Measurements from ENCODE around the gene DEPDC5. TPM values are rescaled to one million over a fixed set of nuclear protein-coding genes. Genes with fewer than 3 reads are reported as not detected.
"Not testable (repeated sequence)": the region's sequence is repeated elsewhere in the genome, so short reads cannot be mapped to it uniquely, and the experiment has no call there.

DEPDC5 gene
- 12.0 TPM for polyA plus RNA-seq
- long read RNA-seq, donor 1, result 0 reads
- long read RNA-seq, donor 2, partial matches to known transcripts, result 0 of 1 reads
- long read RNA-seq, donor 2, other reads (novel, unspliced or antisense), result 0 of 1 reads
- long read RNA-seq, donor 3, full-length matches to known transcripts, result 1 of 1 reads
- long read RNA-seq, donor 3, partial matches to known transcripts, result 0 of 1 reads
- long read RNA-seq, donor 3, other reads (novel, unspliced or antisense), result 0 of 1 reads
- long read RNA-seq, donor 4, result 0 reads
- long read RNA-seq, donor 5, result 0 reads
- long read RNA-seq, donor 6, result 0 reads
- long read RNA-seq, donor 7, result 0 reads
- long read RNA-seq, donor 8, partial matches to known transcripts, result 0 of 1 reads
- long read RNA-seq, donor 8, other reads (novel, unspliced or antisense), result 0 of 1 reads
- long read RNA-seq, donor 9, result 0 reads
- long read RNA-seq, donor 10, result 0 reads
- long read RNA-seq, donor 11, full-length matches to known transcripts, result 1 of 1 reads
- long read RNA-seq, donor 11, partial matches to known transcripts, result 0 of 1 reads
- long read RNA-seq, donor 11, other reads (novel, unspliced or antisense), result 0 of 1 reads

DNA sequence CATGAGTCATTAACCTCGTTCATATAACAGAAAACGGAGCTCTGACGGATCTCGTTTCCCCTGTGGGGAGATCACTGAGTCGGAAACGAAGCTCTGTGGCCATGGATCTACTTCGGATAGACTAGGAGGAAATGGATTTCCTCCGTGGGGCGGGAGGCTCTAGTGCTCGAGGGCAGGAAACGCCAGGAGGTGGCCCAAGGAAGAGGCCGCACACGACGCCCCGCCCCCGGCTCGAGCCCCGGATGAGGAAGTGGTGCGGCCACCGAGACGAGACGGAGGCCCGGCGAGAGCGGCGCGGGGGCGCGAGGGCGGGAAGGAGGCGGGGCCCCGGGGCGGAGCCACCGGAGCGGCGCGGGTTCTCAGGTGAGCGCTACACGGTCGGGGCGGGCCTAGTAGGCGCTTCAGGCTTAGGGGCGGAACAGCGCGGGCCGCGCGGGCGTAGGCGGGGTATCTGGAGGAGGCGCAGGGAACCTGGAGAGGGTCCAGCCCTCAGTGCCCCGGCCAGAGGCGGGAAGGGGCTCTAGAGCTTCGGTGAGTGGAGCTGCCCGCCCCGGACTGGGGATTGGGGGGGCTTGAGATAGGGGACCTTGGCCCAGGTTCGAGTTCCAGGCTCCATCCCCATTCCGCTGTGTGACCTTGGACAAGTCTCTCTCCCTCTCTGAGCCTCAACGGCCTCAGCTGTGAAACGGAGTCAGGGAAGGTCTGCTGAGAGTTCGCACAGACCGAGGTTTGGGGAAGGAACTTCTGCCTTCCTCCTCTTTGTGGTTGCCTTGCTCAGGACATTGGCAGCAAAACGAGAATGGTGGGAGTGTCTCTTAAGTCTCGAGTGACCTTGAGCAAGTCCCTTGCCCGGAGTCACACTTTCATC is at the start of gene DEPDC5:
Gene DEPDC5, plus strand, starts transcription at position 386 of the 868 bp plus-strand sequence. CDS start 903 bp downstream, outside the sequence.
- no CpG with 5 or more reads among the region's 65 CpGs for WGBS (ENCODE audit: insufficient coverage, low lambda C conversion rate)
- peak within 1 kb of the TSS; percentile 87 for H3K27ac ChIP-seq (ENCODE audit: low read length)
- DNase-seq, result peak; percentile 97 to 99
- peaks cover 20% of the 10 kb centered on the region for H3K4me1 ChIP-seq (ENCODE audit: control insufficient read depth, insufficient read depth, low read length)
- peaks cover 6% of the 10 kb centered on the region for H3K36me3 ChIP-seq (ENCODE audit: control insufficient read depth, insufficient read depth, low read length)
- H3K27me3 ChIP-seq (ENCODE audit: control insufficient read depth, insufficient read depth, low read length), result no peaks in the 10 kb centered on the region
- no peaks in the 10 kb centered on the region for H3K9me3 ChIP-seq (ENCODE audit: control insufficient read depth, low read depth, low read length)
- peak within 1 kb of the TSS; percentile 94 for H3K4me3 ChIP-seq (ENCODE audit: low read length)

DNA sequence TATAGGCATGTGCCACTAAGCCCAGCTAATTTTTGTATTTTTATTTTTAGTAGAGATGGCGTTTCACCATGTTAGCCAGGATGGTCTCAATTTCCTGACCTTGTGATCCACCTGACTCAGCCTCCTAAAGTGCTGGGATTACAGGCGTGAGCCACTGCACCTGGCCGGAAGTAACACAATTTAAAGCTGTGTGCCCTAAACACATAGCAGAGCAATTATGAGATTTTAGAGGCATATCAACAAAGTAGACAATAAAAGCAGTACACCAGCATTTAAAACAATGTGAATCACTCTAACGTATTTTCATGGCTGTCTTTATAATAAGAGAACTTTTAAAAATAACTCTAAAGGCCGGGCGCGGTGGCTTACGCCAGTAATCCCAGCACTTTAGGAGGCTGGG is 46.3 kb upstream of the DEPDC5 start:
- Histone ChIP-seq H3K27ac (ENCODE audit: low read length) (no peak overlapping the region), H3K4me1 (ENCODE audit: control insufficient read depth, insufficient read depth, low read length) (no peaks in the 10 kb centered on the region), H3K4me3 (ENCODE audit: low read length) (no peak overlapping the region), H3K36me3 (ENCODE audit: control insufficient read depth, insufficient read depth, low read length) (peaks cover 55% of the 10 kb centered on the region), H3K9me3 (ENCODE audit: control insufficient read depth, low read depth, low read length) (no peaks in the 10 kb centered on the region), H3K27me3 (ENCODE audit: control insufficient read depth, insufficient read depth, low read length) (no peaks in the 10 kb centered on the region)
- DNase-seq, result no peak
- no CpG with 5 or more reads among the region's 8 CpGs for WGBS (ENCODE audit: insufficient coverage, low lambda C conversion rate)

GRCh38 chr22:31711226-31711625 is 42.6 kb upstream of the DEPDC5 start:
- peaks cover 63% of the 10 kb centered on the region for H3K36me3 ChIP-seq (ENCODE audit: control insufficient read depth, insufficient read depth, low read length)
- not testable (repeated sequence) for H3K9me3 ChIP-seq (ENCODE audit: control insufficient read depth, low read depth, low read length); H3K4me1 ChIP-seq (ENCODE audit: control insufficient read depth, insufficient read depth, low read length); H3K27ac ChIP-seq (ENCODE audit: low read length); DNase-seq; H3K4me3 ChIP-seq (ENCODE audit: low read length); H3K27me3 ChIP-seq (ENCODE audit: control insufficient read depth, insufficient read depth, low read length)
- WGBS (ENCODE audit: insufficient coverage, low lambda C conversion rate), result 100% methylated on average over 1 of the region's 12 CpGs

DNA sequence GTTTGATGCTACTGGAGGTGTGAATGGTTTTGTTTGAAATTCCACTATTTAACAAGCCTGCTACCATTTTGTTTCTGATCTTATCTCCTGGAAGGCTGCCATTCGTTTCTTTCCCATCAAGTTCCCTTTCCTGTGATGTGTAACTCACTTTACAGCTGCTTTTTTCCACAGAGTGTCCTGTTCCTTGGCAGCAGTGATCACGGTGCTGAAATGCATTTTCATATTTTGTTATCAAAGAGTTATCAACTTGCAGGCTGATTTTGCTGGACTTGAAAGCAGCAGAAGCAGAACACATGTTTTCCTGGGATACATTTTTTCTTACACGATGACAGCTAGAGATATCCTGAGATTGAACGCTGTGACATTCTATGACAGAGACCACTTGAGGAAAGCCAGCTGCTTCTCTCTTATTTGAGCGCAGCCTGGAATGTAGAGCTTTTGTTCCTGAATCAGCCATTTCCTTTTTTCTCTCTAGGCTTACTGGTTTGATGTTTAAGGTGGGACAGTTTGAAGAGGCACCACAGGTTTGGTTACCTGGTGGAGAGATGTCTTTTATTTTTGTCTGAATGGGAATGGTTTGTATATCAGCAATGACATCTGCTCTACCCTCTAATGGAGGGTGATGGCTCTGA is 38.6 kb upstream of the DEPDC5 start:
- Histone ChIP-seq H3K27ac (ENCODE audit: low read length) (no peak overlapping the region), H3K4me3 (ENCODE audit: low read length) (no peak overlapping the region), H3K9me3 (ENCODE audit: control insufficient read depth, low read depth, low read length) (no peaks in the 10 kb centered on the region), H3K4me1 (ENCODE audit: control insufficient read depth, insufficient read depth, low read length) (no peaks in the 10 kb centered on the region), H3K36me3 (ENCODE audit: control insufficient read depth, insufficient read depth, low read length) (peaks cover 77% of the 10 kb centered on the region), H3K27me3 (ENCODE audit: control insufficient read depth, insufficient read depth, low read length) (no peaks in the 10 kb centered on the region)
- WGBS (ENCODE audit: insufficient coverage, low lambda C conversion rate), result 94% methylated on average over 2 of the region's 5 CpGs
- DNase-seq, result no peak

DNA sequence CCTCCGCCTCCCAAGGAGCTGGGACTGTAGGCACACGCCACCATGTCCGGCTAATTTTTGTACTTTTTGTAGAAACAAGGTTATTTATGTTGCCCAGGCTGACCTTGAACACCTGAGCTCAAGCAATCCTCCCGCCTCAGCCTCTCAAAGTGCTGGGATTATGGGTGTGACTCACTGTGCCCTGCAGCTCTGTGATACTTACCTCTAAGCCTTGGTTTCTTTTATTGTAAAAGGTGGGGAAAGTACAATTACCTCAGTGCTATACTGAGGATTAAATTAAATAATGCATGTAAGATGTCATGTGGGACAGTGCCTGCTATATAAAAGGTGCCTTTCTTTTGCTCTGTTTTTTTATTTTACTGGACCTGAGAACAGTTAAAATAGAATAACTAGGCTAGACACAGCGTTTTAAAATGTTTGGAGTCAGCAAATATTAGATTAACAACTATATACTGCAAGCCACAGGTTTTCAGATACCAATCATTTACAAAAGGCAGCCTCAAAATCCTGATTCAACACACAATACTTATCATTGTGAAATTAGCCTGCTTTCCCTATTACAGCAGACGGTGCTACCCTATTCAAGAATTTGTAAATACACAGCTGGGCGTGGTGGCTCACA is 33.9 kb upstream of the DEPDC5 start:
- no peaks in the 10 kb centered on the region for H3K27me3 ChIP-seq (ENCODE audit: control insufficient read depth, insufficient read depth, low read length)
- no peak overlapping the region for H3K27ac ChIP-seq (ENCODE audit: low read length)
- no peaks in the 10 kb centered on the region for H3K4me1 ChIP-seq (ENCODE audit: control insufficient read depth, insufficient read depth, low read length)
- no peak for DNase-seq
- H3K4me3 ChIP-seq (ENCODE audit: low read length), result no peak overlapping the region
- peaks cover 65% of the 10 kb centered on the region for H3K36me3 ChIP-seq (ENCODE audit: control insufficient read depth, insufficient read depth, low read length)
- no peaks in the 10 kb centered on the region for H3K9me3 ChIP-seq (ENCODE audit: control insufficient read depth, low read depth, low read length)
- 100% methylated on average over 1 of the region's 7 CpGs for WGBS (ENCODE audit: insufficient coverage, low lambda C conversion rate)

DNA sequence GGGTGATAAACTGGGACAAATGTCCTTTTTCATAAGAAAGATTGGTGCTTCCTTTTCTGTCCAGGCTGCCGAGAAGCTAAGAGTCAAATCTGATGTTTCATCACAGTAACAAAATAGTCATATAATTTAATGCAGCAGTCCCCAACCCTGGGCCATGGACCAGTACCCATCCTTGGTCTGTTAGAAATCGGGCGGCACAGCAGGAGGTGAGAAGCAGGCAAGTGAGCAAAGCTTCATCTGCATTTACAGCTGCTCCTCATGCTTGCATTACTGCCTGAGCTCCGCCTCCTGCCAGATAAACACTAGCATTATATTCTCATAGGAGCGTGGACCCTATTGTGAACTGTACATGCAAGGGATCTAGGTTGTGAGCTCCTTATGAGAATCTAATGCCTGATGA is 30.1 kb upstream of the DEPDC5 start:
- Histone ChIP-seq H3K4me3 (ENCODE audit: low read length) (no peak overlapping the region), H3K36me3 (ENCODE audit: control insufficient read depth, insufficient read depth, low read length) (peaks cover 60% of the 10 kb centered on the region), H3K27me3 (ENCODE audit: control insufficient read depth, insufficient read depth, low read length) (no peaks in the 10 kb centered on the region), H3K27ac (ENCODE audit: low read length) (no peak overlapping the region), H3K4me1 (ENCODE audit: control insufficient read depth, insufficient read depth, low read length) (no peaks in the 10 kb centered on the region), H3K9me3 (ENCODE audit: control insufficient read depth, low read depth, low read length) (no peaks in the 10 kb centered on the region)
- no peak for DNase-seq
- WGBS (ENCODE audit: insufficient coverage, low lambda C conversion rate), result no CpG with 5 or more reads among the region's 5 CpGs

DNA sequence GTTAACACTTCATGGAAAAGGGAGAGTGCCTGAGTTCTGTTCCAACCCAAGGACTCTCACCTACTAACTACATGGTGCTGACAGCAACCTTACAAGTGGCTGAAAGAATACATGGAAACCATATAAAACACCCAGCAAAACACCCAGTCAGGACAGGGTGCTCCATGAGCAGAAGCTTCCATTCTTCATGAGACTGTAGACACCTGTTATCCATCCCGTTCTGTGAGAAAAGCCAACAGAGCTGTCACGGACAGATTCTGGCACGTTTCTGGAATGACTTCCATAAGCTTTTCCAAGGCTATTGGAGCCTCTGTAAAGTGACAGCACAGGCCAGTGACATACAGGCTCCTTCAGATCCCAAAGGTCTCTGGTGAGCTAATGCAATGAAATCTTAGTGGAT is 27.1 kb upstream of the DEPDC5 start:
- H3K27ac ChIP-seq (ENCODE audit: low read length), result no peak overlapping the region
- no CpG with 5 or more reads among the region's 3 CpGs for WGBS (ENCODE audit: insufficient coverage, low lambda C conversion rate)

DNA sequence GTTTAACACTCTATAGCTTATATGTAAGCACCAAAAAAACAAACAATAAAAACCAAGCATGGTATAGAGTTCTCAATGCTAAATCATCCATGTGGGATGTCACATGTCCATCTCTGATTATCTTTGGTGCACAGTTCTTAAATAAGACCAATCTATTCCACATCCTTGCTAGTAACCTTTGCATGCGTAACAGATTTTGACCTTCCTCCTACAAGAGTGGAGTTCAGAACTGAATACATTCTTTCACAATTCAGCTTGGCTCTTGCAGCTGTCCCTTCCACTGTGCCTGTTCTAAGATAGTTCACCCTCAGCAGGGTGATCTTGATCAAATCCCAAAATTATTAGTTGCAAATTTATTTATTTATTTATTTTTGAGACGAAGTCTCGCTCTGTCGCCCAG is 25.0 kb upstream of the DEPDC5 start:
- Histone ChIP-seq H3K4me1 (ENCODE audit: control insufficient read depth, insufficient read depth, low read length) (peaks cover 5% of the 10 kb centered on the region), H3K9me3 (ENCODE audit: control insufficient read depth, low read depth, low read length) (peaks cover 2% of the 10 kb centered on the region), H3K27ac (ENCODE audit: low read length) (no peak overlapping the region), H3K4me3 (ENCODE audit: low read length) (no peak overlapping the region), H3K36me3 (ENCODE audit: control insufficient read depth, insufficient read depth, low read length) (peaks cover 31% of the 10 kb centered on the region), H3K27me3 (ENCODE audit: control insufficient read depth, insufficient read depth, low read length) (no peaks in the 10 kb centered on the region)
- no CpG with 5 or more reads among the region's 4 CpGs for WGBS (ENCODE audit: insufficient coverage, low lambda C conversion rate)
- no peak for DNase-seq

More for the DNA sequence above, 27.1 kb upstream of the DEPDC5 start:
- H3K4me1 ChIP-seq (ENCODE audit: control insufficient read depth, insufficient read depth, low read length), result no peaks in the 10 kb centered on the region
- no peaks in the 10 kb centered on the region for H3K27me3 ChIP-seq (ENCODE audit: control insufficient read depth, insufficient read depth, low read length)
- peaks cover 42% of the 10 kb centered on the region for H3K36me3 ChIP-seq (ENCODE audit: control insufficient read depth, insufficient read depth, low read length)
- DNase-seq, result no peak
- no peaks in the 10 kb centered on the region for H3K9me3 ChIP-seq (ENCODE audit: control insufficient read depth, low read depth, low read length)
- no peak overlapping the region for H3K4me3 ChIP-seq (ENCODE audit: low read length)

DNA sequence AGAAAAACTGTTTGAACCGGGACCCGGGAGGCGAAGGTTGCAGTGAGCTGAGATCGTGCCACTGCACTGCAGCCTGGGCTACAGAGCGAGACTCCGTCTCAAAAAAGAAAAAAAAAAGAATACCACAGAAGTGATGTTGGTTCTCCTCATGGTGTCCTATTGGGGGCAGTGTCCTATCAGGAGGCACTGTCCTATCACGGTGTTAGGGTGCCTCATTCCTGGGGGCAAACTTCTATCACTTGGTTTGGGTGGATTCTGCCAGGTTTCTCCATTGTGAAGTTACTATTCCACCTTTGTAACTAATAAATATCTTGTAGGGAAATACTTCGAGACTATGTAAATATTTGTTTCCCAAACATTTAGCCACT is 23.5 kb upstream of the DEPDC5 start:
- Histone ChIP-seq H3K27ac (ENCODE audit: low read length) (no peak overlapping the region), H3K9me3 (ENCODE audit: control insufficient read depth, low read depth, low read length) (peaks cover 2% of the 10 kb centered on the region), H3K36me3 (ENCODE audit: control insufficient read depth, insufficient read depth, low read length) (peaks cover 21% of the 10 kb centered on the region), H3K4me3 (ENCODE audit: low read length) (no peak overlapping the region), H3K27me3 (ENCODE audit: control insufficient read depth, insufficient read depth, low read length) (no peaks in the 10 kb centered on the region), H3K4me1 (ENCODE audit: control insufficient read depth, insufficient read depth, low read length) (peaks cover 5% of the 10 kb centered on the region)
- no CpG with 5 or more reads among the region's 8 CpGs for WGBS (ENCODE audit: insufficient coverage, low lambda C conversion rate)
- DNase-seq, result no peak
